ENCODE data around the gene C2orf76.

C2orf76 gene

GRCh38 chr2:119393971-119394748 is 27.5 kb upstream of the C2orf76 start:
- DNase-seq: no peak
- no peak for TF ChIP-seq CTCF (IDR thresholded peaks at IDR 0.05; ENCODE audit: low read depth, low read length)
- H3K27ac ChIP-seq: no peak overlapping the region

GRCh38 chr2:119389615-119390306 is 23.1 kb upstream of the C2orf76 start:
- Histone ChIP-seq H3K27ac (no peak overlapping the region), H3K36me3 (no peaks in the 10 kb centered on the region), H3K27me3 (ENCODE audit: insufficient read depth, low read depth, severe bottlenecking) (no peaks in the 10 kb centered on the region), H3K9me3 (ENCODE audit: severe bottlenecking) (no peaks in the 10 kb centered on the region), H3K4me3 (ENCODE audit: low read depth, low read length) (no peak overlapping the region)
- TF ChIP-seq CTCF (IDR thresholded peaks at IDR 0.05; ENCODE audit: low read depth, low read length): no peak
- no peak for DNase-seq

More at GRCh38 chr2:119393971-119394748, 27.5 kb upstream of the C2orf76 start:
- no peaks in the 10 kb centered on the region for H3K27me3 ChIP-seq (ENCODE audit: insufficient read depth, low read depth, severe bottlenecking)
- no peak overlapping the region for H3K4me3 ChIP-seq (ENCODE audit: low read depth, low read length)
- no peaks in the 10 kb centered on the region for H3K9me3 ChIP-seq (ENCODE audit: severe bottlenecking)
- H3K36me3 ChIP-seq: no peaks in the 10 kb centered on the region

GRCh38 chr2:119387381-119388129 is 20.9 kb upstream of the C2orf76 start:
- no peaks in the 10 kb centered on the region for H3K9me3 ChIP-seq (ENCODE audit: severe bottlenecking)
- H3K27ac ChIP-seq: no peak overlapping the region
- no peak for TF ChIP-seq CTCF (IDR thresholded peaks at IDR 0.05; ENCODE audit: low read depth, low read length)
- no peak overlapping the region for H3K4me3 ChIP-seq (ENCODE audit: low read depth, low read length)
- no peaks in the 10 kb centered on the region for H3K36me3 ChIP-seq
- no peak for DNase-seq
- no peaks in the 10 kb centered on the region for H3K27me3 ChIP-seq (ENCODE audit: insufficient read depth, low read depth, severe bottlenecking)

GRCh38 chr2:119385466-119385865 is 18.8 kb upstream of the C2orf76 start:
- Histone ChIP-seq H3K9me3 (ENCODE audit: severe bottlenecking) (no peaks in the 10 kb centered on the region), H3K4me3 (ENCODE audit: low read depth, low read length) (no peak overlapping the region), H3K27me3 (ENCODE audit: insufficient read depth, low read depth, severe bottlenecking) (no peaks in the 10 kb centered on the region), H3K36me3 (no peaks in the 10 kb centered on the region), H3K27ac (no peak overlapping the region)
- DNase-seq: no peak
- no peak for TF ChIP-seq CTCF (IDR thresholded peaks at IDR 0.05; ENCODE audit: low read depth, low read length)

GRCh38 chr2:119384971-119385370 is 18.3 kb upstream of the C2orf76 start:
- H3K9me3 ChIP-seq (ENCODE audit: severe bottlenecking): no peaks in the 10 kb centered on the region
- no peak overlapping the region for H3K4me3 ChIP-seq (ENCODE audit: low read depth, low read length)
- no peaks in the 10 kb centered on the region for H3K36me3 ChIP-seq
- no peak overlapping the region for H3K27ac ChIP-seq
- no peak for TF ChIP-seq CTCF (IDR thresholded peaks at IDR 0.05; ENCODE audit: low read depth, low read length)
- DNase-seq: no peak
- no peaks in the 10 kb centered on the region for H3K27me3 ChIP-seq (ENCODE audit: insufficient read depth, low read depth, severe bottlenecking)
